ENCODE results near the gene TJP2. TPM values are rescaled to one million over a fixed set of nuclear protein-coding genes. Genes with fewer than 3 reads are reported as not detected.

The TJP2 gene
- total and polyA plus RNA-seq, 2 of the 4 experiments (the other 2 are of a cell fraction): 38.3 to 49.3 TPM

DNA sequence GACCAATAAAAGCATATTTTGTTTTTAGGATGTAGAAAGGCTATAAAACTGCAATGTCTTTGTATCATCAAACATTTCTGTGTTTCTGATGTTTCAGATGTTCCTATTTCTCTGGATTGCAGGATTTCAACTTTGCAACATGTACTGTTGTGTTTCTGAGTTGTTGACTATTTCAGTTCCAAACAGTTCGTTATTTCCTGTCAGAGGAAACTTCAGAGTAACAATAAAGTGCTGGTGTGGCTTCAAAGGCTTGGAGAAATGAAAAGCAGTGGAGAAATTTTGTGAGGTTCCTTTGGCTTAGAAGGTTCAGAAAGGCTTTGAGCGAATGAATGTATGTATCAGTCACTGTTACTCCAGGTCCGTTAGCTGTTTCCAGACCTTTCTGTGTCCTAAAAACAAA lies 17.2 kb downstream of the TJP2 start:
- Histone ChIP-seq H2BK20ac (ENCODE audit: low read depth, low read length) (no peak overlapping the region), H2BK15ac (ENCODE audit: low read depth, low read length) (no peak overlapping the region), H4K91ac (ENCODE audit: insufficient read depth, low read depth, low read length) (no peak overlapping the region), H3K4ac (ENCODE audit: low read depth, low read length) (no peak overlapping the region), H2AFZ (replicated peaks; ENCODE audit: low read length, poor library complexity) (no peak overlapping the region), H4K20me1 (ENCODE audit: insufficient read depth, low read length) (peaks cover 18% of the 10 kb centered on the region; the same call in 1 of the 2 replicates), H3K18ac (ENCODE audit: low read depth, low read length) (no peak overlapping the region), H2BK5ac (ENCODE audit: low read depth, low read length, poor library complexity, severe bottlenecking) (no peak overlapping the region), H3K36me3 (ENCODE audit: control insufficient read depth, insufficient read depth, low read length) (no peaks in the 10 kb centered on the region), H3K14ac (replicated peaks; ENCODE audit: low read depth, low read length) (no peak overlapping the region), H4K5ac (ENCODE audit: low read depth, low read length) (no peak overlapping the region), H4K8ac (ENCODE audit: low read depth in 2 of 2, low read length in 2 of 2) (no peak overlapping the region), H3K9ac (ENCODE audit: low read depth, low read length) (no peak overlapping the region), H3K56ac (ENCODE audit: extremely low read depth, insufficient read depth, low read length) (no peak overlapping the region), H3K23ac (ENCODE audit: low read depth, low read length) (no peak overlapping the region; the same call in 1 of the 2 replicates), H3K27ac (ENCODE audit: insufficient read depth, low read length) (no peak overlapping the region), H3K4me1 (ENCODE audit: control insufficient read depth, insufficient read depth, low read length) (peaks cover 14% of the 10 kb centered on the region), H2BK120ac (ENCODE audit: low read depth, low read length) (peak overlapping the region; percentile 0; the same call in 1 of the 2 replicates), H3K9me1 (ENCODE audit: insufficient read depth, low read length) (peaks cover 7% of the 10 kb centered on the region), H3K4me2 (ENCODE audit: low read depth, low read length) (no peak overlapping the region), H3K79me1 (ENCODE audit: low read depth in 1 of 2, low read length in 2 of 2) (peaks cover 42 to 64% of the 10 kb centered on the region in 2 experiments), H3K27me3 (ENCODE audit: control insufficient read depth, insufficient read depth, low read length) (no peaks in the 10 kb centered on the region), H3K9me3 (ENCODE audit: control insufficient read depth, insufficient read depth, low read length) (no peaks in the 10 kb centered on the region), H3K4me3 (ENCODE audit: insufficient read depth, low read depth, low read length) (no peak overlapping the region), H2AK9ac (replicated peaks; ENCODE audit: low read depth, low read length, poor library complexity) (no peak overlapping the region), H2AK5ac (ENCODE audit: low read depth, low read length) (no peak overlapping the region)
- ChIA-PET POLR2A (ENCODE audit: unreplicated experiment) (no interaction called here), CTCF (interaction anchor here (7.4 kb wide), 1 partner anchor 137 kb away, joined by 47 read pairs; no protein-coding TSS in a partner anchor)
- TF ChIP-seq, protein P1, sequence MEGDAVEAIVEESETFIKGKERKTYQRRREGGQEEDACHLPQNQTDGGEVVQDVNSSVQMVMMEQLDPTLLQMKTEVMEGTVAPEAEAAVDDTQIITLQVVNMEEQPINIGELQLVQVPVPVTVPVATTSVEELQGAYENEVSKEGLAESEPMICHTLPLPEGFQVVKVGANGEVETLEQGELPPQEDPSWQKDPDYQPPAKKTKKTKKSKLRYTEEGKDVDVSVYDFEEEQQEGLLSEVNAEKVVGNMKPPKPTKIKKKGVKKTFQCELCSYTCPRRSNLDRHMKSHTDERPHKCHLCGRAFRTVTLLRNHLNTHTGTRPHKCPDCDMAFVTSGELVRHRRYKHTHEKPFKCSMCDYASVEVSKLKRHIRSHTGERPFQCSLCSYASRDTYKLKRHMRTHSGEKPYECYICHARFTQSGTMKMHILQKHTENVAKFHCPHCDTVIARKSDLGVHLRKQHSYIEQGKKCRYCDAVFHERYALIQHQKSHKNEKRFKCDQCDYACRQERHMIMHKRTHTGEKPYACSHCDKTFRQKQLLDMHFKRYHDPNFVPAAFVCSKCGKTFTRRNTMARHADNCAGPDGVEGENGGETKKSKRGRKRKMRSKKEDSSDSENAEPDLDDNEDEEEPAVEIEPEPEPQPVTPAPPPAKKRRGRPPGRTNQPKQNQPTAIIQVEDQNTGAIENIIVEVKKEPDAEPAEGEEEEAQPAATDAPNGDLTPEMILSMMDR (conservative IDR thresholded peaks at IDR 0.05; ENCODE audit: low read depth, low read length): no peak
- no peak for TF ChIP-seq CEBPB (IDR thresholded peaks at IDR 0.05; ENCODE audit: low read depth, low read length)
- TF ChIP-seq CHD1 (IDR thresholded peaks at IDR 0.05; ENCODE audit: low read depth, low read length): no peak
- no peak for TF ChIP-seq BHLHE40 (IDR thresholded peaks at IDR 0.05; ENCODE audit: low read depth, low read length)
- TF ChIP-seq RAD21 (IDR thresholded peaks at IDR 0.05; ENCODE audit: low read length): no peak
- no peak for TF ChIP-seq POLR2A (IDR thresholded peaks at IDR 0.05; ENCODE audit: low read depth, low read length)
- no peak for TF ChIP-seq MAZ (IDR thresholded peaks at IDR 0.05; ENCODE audit: borderline replicate concordance, low read depth, low read length)
- TF ChIP-seq MAFK (IDR thresholded peaks at IDR 0.05; ENCODE audit: low read depth, low read length): no peak
- TF ChIP-seq, protein P2, sequence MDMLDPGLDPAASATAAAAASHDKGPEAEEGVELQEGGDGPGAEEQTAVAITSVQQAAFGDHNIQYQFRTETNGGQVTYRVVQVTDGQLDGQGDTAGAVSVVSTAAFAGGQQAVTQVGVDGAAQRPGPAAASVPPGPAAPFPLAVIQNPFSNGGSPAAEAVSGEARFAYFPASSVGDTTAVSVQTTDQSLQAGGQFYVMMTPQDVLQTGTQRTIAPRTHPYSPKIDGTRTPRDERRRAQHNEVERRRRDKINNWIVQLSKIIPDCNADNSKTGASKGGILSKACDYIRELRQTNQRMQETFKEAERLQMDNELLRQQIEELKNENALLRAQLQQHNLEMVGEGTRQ (IDR thresholded peaks at IDR 0.05; ENCODE audit: low read depth, low read length): no peak
- no peak for TF ChIP-seq NFE2L2 (IDR thresholded peaks at IDR 0.05; ENCODE audit: low read depth, low read length)
- TF ChIP-seq MXI1 (IDR thresholded peaks at IDR 0.05; ENCODE audit: borderline replicate concordance, low read depth, low read length): no peak
- TF ChIP-seq SMC3 (IDR thresholded peaks at IDR 0.05; ENCODE audit: low read depth, low read length): no peak
- TF ChIP-seq RFX5 (IDR thresholded peaks at IDR 0.05; ENCODE audit: low read depth, low read length): no peak
- TF ChIP-seq RCOR1 (IDR thresholded peaks at IDR 0.05; ENCODE audit: insufficient replicate concordance, low read length): no peak
- TF ChIP-seq, protein P3, sequence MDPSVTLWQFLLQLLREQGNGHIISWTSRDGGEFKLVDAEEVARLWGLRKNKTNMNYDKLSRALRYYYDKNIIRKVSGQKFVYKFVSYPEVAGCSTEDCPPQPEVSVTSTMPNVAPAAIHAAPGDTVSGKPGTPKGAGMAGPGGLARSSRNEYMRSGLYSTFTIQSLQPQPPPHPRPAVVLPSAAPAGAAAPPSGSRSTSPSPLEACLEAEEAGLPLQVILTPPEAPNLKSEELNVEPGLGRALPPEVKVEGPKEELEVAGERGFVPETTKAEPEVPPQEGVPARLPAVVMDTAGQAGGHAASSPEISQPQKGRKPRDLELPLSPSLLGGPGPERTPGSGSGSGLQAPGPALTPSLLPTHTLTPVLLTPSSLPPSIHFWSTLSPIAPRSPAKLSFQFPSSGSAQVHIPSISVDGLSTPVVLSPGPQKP (IDR thresholded peaks at IDR 0.05; ENCODE audit: borderline replicate concordance, low read depth, low read length): no peak
- TF ChIP-seq FOS (IDR thresholded peaks at IDR 0.05; ENCODE audit: low read depth, low read length): no peak
- DNase-seq (no peak), ATAC-seq (ENCODE audit: low read depth) (no peak)
- in situ Hi-C loops (cut with MboI; ENCODE audit: low sequenced_read_pairs) (no loop called here), intact Hi-C loops (cut with micrococcal nuclease) (loop anchor here (5.0 kb wide), 1 partner anchor 154 kb away; the partner anchor contains the start of gene FXN), dilution Hi-C loops (cut with HindIII; ENCODE audit: low sequenced_read_pairs, unreplicated experiment) (no loop called here)
- 40% methylated on average over 1 of the region's 3 CpGs; no CpG with 5 or more reads in 1 of the 2 experiments for WGBS, 2 experiments (ENCODE audit: extremely low coverage in 2 of 2, insufficient read length in 1 of 2)
- BruUV-seq (replicated peaks): no TSS peak
